ENCODE results near the gene DNAJC16. TPM values are rescaled to one million over a fixed set of nuclear protein-coding genes. Genes with fewer than 3 reads are reported as not detected.

The DNAJC16 gene
- total and polyA plus RNA-seq, 2 donors (not counting 1 experiment from before 2014, with no cell fraction given) = 18.8 to 18.9 TPM

DNA sequence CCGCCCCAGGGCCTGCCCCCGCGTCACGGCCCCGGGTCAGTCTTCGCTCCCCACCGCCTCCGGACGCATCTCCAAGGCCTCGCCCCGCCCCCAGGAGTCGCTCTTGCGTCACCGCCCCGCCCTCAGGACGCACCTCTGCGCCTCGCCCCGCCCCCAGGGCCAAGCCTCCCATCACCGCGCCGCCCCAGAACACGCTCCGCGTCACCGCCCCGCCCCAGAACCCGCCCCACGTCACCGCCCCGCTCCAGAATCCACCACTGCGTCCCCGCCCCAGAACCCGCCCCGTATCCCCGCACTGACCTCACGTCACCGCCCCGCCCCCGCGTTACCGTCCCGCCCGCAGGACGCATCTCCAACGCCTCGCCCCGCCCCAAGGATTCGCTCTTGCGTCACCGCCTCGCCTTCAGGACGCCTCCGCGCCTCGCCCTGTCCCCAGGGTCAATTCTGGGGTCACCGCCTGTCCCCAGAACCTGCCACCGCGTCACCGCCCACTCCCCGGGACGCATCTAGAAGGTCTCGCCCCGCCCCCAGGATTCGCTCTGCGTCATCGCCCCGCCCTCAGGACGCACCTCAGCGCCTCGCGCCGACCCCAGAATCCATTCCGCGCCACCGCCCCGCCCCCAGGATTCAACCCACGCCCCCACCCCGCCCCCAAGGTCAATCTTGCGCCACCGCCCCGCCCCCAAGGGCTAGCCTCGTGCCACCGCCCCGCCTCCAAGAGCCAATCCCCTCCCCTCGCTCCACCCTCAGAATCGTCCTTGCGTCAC lies 2.2 kb upstream of the DNAJC16 start:
- peak overlapping the region; percentile 99 for H3K27ac ChIP-seq (ENCODE audit: insufficient read depth, low read length)
- peak overlapping the region; percentile 50 to 81 (median 65) for H3K4me3 ChIP-seq (replicated peaks in 1 of 4; ENCODE audit: control extremely low read depth in 1 of 4, insufficient read depth in 1 of 4, low read depth in 3 of 4, low read length in 4 of 4)
- peaks cover 14% of the 10 kb centered on the region for H3K79me2 ChIP-seq (ENCODE audit: control insufficient read depth, insufficient read depth, low read length)
- no peaks in the 10 kb centered on the region for H4K20me1 ChIP-seq (ENCODE audit: control insufficient read depth, extremely low read depth, insufficient read depth, low read length)
- H3K4me1 ChIP-seq (ENCODE audit: control insufficient read depth, extremely low read depth, insufficient read depth, low read length) = peaks cover 17% of the 10 kb centered on the region
- H3K9ac ChIP-seq (ENCODE audit: insufficient read depth, low read length) = peak overlapping the region; percentile 96
- no peaks in the 10 kb centered on the region for H3K36me3 ChIP-seq (ENCODE audit: control insufficient read depth, insufficient read depth, low read length)
- TF ChIP-seq EZH2 (IDR thresholded peaks at IDR 0.05; ENCODE audit: low read length, missing control alignments) = no peak
- TF ChIP-seq, protein P1, sequence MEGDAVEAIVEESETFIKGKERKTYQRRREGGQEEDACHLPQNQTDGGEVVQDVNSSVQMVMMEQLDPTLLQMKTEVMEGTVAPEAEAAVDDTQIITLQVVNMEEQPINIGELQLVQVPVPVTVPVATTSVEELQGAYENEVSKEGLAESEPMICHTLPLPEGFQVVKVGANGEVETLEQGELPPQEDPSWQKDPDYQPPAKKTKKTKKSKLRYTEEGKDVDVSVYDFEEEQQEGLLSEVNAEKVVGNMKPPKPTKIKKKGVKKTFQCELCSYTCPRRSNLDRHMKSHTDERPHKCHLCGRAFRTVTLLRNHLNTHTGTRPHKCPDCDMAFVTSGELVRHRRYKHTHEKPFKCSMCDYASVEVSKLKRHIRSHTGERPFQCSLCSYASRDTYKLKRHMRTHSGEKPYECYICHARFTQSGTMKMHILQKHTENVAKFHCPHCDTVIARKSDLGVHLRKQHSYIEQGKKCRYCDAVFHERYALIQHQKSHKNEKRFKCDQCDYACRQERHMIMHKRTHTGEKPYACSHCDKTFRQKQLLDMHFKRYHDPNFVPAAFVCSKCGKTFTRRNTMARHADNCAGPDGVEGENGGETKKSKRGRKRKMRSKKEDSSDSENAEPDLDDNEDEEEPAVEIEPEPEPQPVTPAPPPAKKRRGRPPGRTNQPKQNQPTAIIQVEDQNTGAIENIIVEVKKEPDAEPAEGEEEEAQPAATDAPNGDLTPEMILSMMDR (conservative IDR thresholded peaks at IDR 0.05 in 1 of 2, IDR thresholded peaks at IDR 0.05 in 1 of 2; ENCODE audit: low read depth in 1 of 2, low read length in 2 of 2) = no peak
- H3K4me2 ChIP-seq (ENCODE audit: extremely low read depth, insufficient read depth, low read length) = peak overlapping the region; percentile 33
- no peaks in the 10 kb centered on the region for H3K27me3 ChIP-seq (ENCODE audit: control insufficient read depth, insufficient read depth, low read length)
- no peaks in the 10 kb centered on the region for H3K9me3 ChIP-seq (ENCODE audit: control insufficient read depth, insufficient read depth, low read depth, low read length)
- H2AFZ ChIP-seq (ENCODE audit: low read length) = peak overlapping the region; percentile 71
- peak; percentile 95 to 99 for DNase-seq (ENCODE audit: low read depth in 2 of 2)

DNA sequence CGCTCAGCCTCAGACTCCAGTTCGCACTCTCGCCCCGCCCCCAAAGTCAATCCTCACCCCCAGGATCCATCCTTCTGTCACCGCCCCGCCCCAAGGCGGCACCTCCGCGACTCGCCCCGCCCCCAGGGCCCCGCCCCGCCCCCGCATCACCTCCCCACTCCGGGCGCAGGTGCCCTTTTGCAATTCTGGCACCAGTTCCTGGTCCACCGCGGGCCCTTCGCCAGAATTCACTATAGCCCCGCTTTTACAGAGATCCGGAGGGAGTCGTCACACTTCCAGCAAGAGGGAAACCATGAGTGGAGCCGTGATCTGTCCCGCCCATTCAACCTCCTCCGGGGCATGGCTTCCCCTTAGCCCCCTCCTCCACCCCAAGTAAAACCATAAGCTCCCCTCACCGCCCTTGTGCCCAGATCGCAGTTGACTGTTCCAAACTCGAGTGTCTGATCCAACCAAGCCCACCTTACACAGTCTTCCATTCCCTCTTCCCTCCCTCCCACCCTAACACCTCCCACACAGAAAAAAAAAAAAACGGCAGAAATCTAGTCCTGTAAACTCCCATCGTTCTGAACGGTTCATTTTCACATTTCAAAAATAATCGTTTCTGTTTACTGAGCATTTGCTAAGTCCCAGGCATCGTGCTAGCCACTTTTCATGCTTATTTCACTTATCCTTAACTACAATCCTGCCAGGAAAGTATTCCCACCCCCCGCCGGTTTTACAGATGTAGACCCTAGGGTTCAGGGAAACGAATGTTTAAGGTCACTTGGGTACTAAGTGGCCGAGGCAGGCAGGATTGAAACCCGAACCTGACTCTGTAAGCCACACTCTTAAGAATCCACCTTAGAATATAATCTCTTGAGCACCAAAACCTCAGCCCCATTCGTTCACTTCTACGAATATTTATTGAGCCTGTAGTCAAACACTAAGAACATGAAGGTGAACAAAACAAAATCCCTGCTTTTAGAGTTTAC lies 1.3 kb upstream of the DNAJC16 start:
- H3K4me3 ChIP-seq (replicated peaks in 1 of 4; ENCODE audit: control extremely low read depth in 1 of 4, insufficient read depth in 1 of 4, low read depth in 3 of 4, low read length in 4 of 4) = peak overlapping the region; percentile 66 to 79 (median 69)
- H3K79me2 ChIP-seq (ENCODE audit: control insufficient read depth, insufficient read depth, low read length) = peaks cover 14% of the 10 kb centered on the region
- H3K9ac ChIP-seq (ENCODE audit: insufficient read depth, low read length) = peak overlapping the region; percentile 44
- H2AFZ ChIP-seq (ENCODE audit: low read length) = peak overlapping the region; percentile 94
- peaks cover 17% of the 10 kb centered on the region for H3K4me1 ChIP-seq (ENCODE audit: control insufficient read depth, extremely low read depth, insufficient read depth, low read length)
- H4K20me1 ChIP-seq (ENCODE audit: control insufficient read depth, extremely low read depth, insufficient read depth, low read length) = no peaks in the 10 kb centered on the region
- H3K9me3 ChIP-seq (ENCODE audit: control insufficient read depth, insufficient read depth, low read depth, low read length) = no peaks in the 10 kb centered on the region
- H3K27me3 ChIP-seq (ENCODE audit: control insufficient read depth, insufficient read depth, low read length) = no peaks in the 10 kb centered on the region
- H3K27ac ChIP-seq (ENCODE audit: insufficient read depth, low read length) = peak overlapping the region; percentile 78
- DNase-seq (ENCODE audit: low read depth in 2 of 2) = peak in 1 of 2 donors; percentile 1
- H3K4me2 ChIP-seq (ENCODE audit: extremely low read depth, insufficient read depth, low read length) = peak overlapping the region; percentile 53
- TF ChIP-seq EZH2 (IDR thresholded peaks at IDR 0.05; ENCODE audit: low read length, missing control alignments) = no peak
- TF ChIP-seq, protein P1 (conservative IDR thresholded peaks at IDR 0.05 in 1 of 2, IDR thresholded peaks at IDR 0.05 in 1 of 2; ENCODE audit: low read depth in 1 of 2, low read length in 2 of 2) = no peak
- H3K36me3 ChIP-seq (ENCODE audit: control insufficient read depth, insufficient read depth, low read length) = no peaks in the 10 kb centered on the region

DNA sequence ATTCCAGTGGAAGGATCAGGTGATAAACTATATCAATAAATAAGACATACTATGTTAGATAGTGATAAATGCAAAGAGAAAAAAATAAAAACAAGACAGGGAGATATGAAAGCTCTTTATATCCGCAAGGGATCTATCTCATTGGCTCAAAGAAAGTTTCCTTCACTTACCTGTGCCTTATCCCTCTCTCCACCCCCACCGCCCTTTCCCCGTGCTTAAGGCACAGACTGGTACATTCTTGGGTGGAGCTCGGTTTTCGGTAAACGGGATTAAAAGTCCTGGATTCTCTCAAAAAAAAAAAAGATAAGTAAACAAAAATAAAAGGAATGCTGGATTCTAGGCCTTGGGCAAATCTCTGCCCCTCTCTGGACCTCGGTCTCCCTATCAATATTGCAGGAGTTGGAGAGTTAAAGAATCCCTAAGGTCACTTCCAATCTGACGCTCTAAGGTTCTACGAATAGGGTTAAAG lies 593 bp upstream of the DNAJC16 start:
- peak overlapping the region; percentile 66 to 79 (median 69) for H3K4me3 ChIP-seq (replicated peaks in 1 of 4; ENCODE audit: control extremely low read depth in 1 of 4, insufficient read depth in 1 of 4, low read depth in 3 of 4, low read length in 4 of 4)
- peaks cover 14% of the 10 kb centered on the region for H3K79me2 ChIP-seq (ENCODE audit: control insufficient read depth, insufficient read depth, low read length)
- H3K4me1 ChIP-seq (ENCODE audit: control insufficient read depth, extremely low read depth, insufficient read depth, low read length) = peaks cover 17% of the 10 kb centered on the region
- TF ChIP-seq, protein P1 (conservative IDR thresholded peaks at IDR 0.05 in 1 of 2, IDR thresholded peaks at IDR 0.05 in 1 of 2; ENCODE audit: low read depth in 1 of 2, low read length in 2 of 2) = no peak
- TF ChIP-seq EZH2 (IDR thresholded peaks at IDR 0.05; ENCODE audit: low read length, missing control alignments) = no peak
- H3K9ac ChIP-seq (ENCODE audit: insufficient read depth, low read length) = no peak overlapping the region
- H3K27ac ChIP-seq (ENCODE audit: insufficient read depth, low read length) = peak overlapping the region; percentile 78
- no peaks in the 10 kb centered on the region for H3K9me3 ChIP-seq (ENCODE audit: control insufficient read depth, insufficient read depth, low read depth, low read length)
- no peaks in the 10 kb centered on the region for H4K20me1 ChIP-seq (ENCODE audit: control insufficient read depth, extremely low read depth, insufficient read depth, low read length)
- H3K36me3 ChIP-seq (ENCODE audit: control insufficient read depth, insufficient read depth, low read length) = peaks cover 2% of the 10 kb centered on the region
- H2AFZ ChIP-seq (ENCODE audit: low read length) = peak overlapping the region; percentile 94
- no peak for DNase-seq (ENCODE audit: low read depth in 2 of 2)
- H3K4me2 ChIP-seq (ENCODE audit: extremely low read depth, insufficient read depth, low read length) = peak overlapping the region; percentile 53
- H3K27me3 ChIP-seq (ENCODE audit: control insufficient read depth, insufficient read depth, low read length) = no peaks in the 10 kb centered on the region
